Peyer's patch (tissue), 4 donors: ENCODE data around the gene SPTB.

Source experiments
- POLR2A ChIP-seq, 2 donors: fragments of 450-650 bp; IDR thresholded peaks; one replicate each; pipeline ENCODE4 v1.5.1; 2017; ENCODE audit warnings: antibody characterized with exemption in 2 of 2, mild to moderate bottlenecking in 2 of 2, moderate library complexity in 2 of 2
- TF ChIP-seq, protein P1 (sequence below), 6 experiments: fragments of 450-650 bp in 4 of 6; fragments of 200-600 bp in 2 of 6; sonication (generic) in 1 of 6; IDR thresholded peaks; one replicate each; pipeline ENCODE4 v1.5.1; 2017 to 2019; ENCODE audit warnings: antibody characterized with exemption in 6 of 6, mild to moderate bottlenecking in 3 of 6, moderate library complexity in 1 of 6

DNA sequence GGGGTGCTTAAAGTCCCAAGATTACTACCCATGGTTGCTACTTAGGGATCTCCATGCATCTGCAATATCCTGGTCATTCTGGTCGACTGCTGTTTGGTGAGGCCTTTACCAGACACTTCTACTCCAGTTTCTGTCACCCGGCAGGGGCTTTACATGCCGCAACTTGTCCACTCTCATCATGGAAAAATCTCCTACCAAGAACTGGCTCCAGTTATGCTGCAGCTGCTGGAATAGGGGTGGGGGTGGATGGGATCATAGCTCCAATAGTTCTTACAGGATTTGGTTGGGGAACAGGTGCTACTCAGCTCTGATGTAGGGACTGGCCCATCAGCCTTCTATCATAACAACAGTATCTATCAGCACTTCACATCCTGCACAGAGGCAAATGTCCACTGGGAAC is 51.6 kb downstream of the SPTB start:
- TF ChIP-seq, protein P1, sequence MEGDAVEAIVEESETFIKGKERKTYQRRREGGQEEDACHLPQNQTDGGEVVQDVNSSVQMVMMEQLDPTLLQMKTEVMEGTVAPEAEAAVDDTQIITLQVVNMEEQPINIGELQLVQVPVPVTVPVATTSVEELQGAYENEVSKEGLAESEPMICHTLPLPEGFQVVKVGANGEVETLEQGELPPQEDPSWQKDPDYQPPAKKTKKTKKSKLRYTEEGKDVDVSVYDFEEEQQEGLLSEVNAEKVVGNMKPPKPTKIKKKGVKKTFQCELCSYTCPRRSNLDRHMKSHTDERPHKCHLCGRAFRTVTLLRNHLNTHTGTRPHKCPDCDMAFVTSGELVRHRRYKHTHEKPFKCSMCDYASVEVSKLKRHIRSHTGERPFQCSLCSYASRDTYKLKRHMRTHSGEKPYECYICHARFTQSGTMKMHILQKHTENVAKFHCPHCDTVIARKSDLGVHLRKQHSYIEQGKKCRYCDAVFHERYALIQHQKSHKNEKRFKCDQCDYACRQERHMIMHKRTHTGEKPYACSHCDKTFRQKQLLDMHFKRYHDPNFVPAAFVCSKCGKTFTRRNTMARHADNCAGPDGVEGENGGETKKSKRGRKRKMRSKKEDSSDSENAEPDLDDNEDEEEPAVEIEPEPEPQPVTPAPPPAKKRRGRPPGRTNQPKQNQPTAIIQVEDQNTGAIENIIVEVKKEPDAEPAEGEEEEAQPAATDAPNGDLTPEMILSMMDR (IDR thresholded peaks at IDR 0.05) = no peak
- no peak for TF ChIP-seq POLR2A (IDR thresholded peaks at IDR 0.05)
